Naive B cell (primary cell): Measurements from ENCODE around the gene NRCAM. TPM values are rescaled to one million over a fixed set of nuclear protein-coding genes. Genes with fewer than 3 reads are reported as not detected.
A peak's percentile ranks its signal among the peaks of the same experiment; 100 is the strongest.

ENCODE experiments used
- ATAC-seq, 2 donors: fragments of 150-1000 bp; cut with Tn5 transposase; 2 replicates each; pipeline ENCODE4 v1.10.0; 2021; ENCODE audit warnings: low read depth in 2 of 2, mild to moderate bottlenecking in 2 of 2, moderate library complexity in 2 of 2
- DNase-seq: peaks from one replicate; pipeline ENCODE4 v3.0.0; 2022
- H3K27ac Mint-ChIP-seq, 6 donors: one replicate each; pipeline ENCODE4 v1.8.0; 2020 to 2022; ENCODE audit warnings: mild to moderate bottlenecking in 6 of 6, mixed read lengths in 6 of 6, moderate library complexity in 5 of 6, inconsistent platforms in 2 of 6
- H3K27me3 Mint-ChIP-seq, 3 donors: one replicate each; pipeline ENCODE4 v1.8.0; 2021 to 2022; ENCODE audit warnings: mixed read lengths in 3 of 3, mild to moderate bottlenecking in 1 of 3
- H3K36me3 Mint-ChIP-seq, 2 donors: one replicate each; pipeline ENCODE4 v1.8.0; 2020 to 2022; ENCODE audit warnings: mixed read lengths in 2 of 2, inconsistent platforms in 1 of 2, mild to moderate bottlenecking in 1 of 2
- H3K4me1 Mint-ChIP-seq, 3 donors: one replicate each; pipeline ENCODE4 v1.8.0; 2020 to 2022; ENCODE audit warnings: mixed read lengths in 3 of 3, inconsistent platforms in 1 of 3, mild to moderate bottlenecking in 1 of 3, moderate library complexity in 1 of 3
- H3K4me3 Mint-ChIP-seq, 8 donors: one replicate each; pipeline ENCODE4 v1.8.0; 2020 to 2022; ENCODE audit warnings: mild to moderate bottlenecking in 8 of 8, mixed read lengths in 8 of 8, moderate library complexity in 8 of 8, inconsistent platforms in 2 of 8
- H3K9me3 Mint-ChIP-seq, 7 donors: one replicate each; pipeline ENCODE4 v1.8.0; 2020 to 2022; ENCODE audit warnings: mixed read lengths in 7 of 7, mild to moderate bottlenecking in 5 of 7, inconsistent platforms in 2 of 7, moderate library complexity in 1 of 7
- polyA plus RNA-seq, 6 donors: library from polyadenylated mRNA; unstranded; fragments of 300-500 nt; fragmentation: Illumina TruSeq; gene quantifications; one replicate each; pipeline ENCODE4 v1.2.3, GENCODE V29; 2021; ENCODE audit warnings: low read depth in 6 of 6

NRCAM gene
- polyA plus RNA-seq, 6 donors from 2014 or later: 0.29 to 1.2 (median 0.47) TPM; not detected in 1

GRCh38 chr7:108292541-108292940 lies 163.7 kb downstream of the NRCAM start:
- no peak overlapping the region for H3K4me3 Mint-ChIP-seq
- H3K27ac Mint-ChIP-seq: no peak overlapping the region

GRCh38 chr7:108291791-108292440 lies 164.3 kb downstream of the NRCAM start:
- H3K4me3 Mint-ChIP-seq: no peak overlapping the region
- peaks cover 9 to 14% (median 9%) of the 10 kb centered on the region in 3 donors for H3K4me1 Mint-ChIP-seq
- H3K36me3 Mint-ChIP-seq: peaks cover 0 to 7% of the 10 kb centered on the region in 2 donors
- ATAC-seq: no peak
- peaks cover 14 to 19% (median 18%) of the 10 kb centered on the region in 3 donors for H3K27me3 Mint-ChIP-seq
- H3K27ac Mint-ChIP-seq: no peak overlapping the region
- H3K9me3 Mint-ChIP-seq: peaks cover 0 to 10% (median 4%) of the 10 kb centered on the region in 7 donors
- DNase-seq: no peak

More at GRCh38 chr7:108292541-108292940, 163.7 kb downstream of the NRCAM start:
- DNase-seq (no peak), ATAC-seq (no peak)
- Mint-ChIP-seq H3K36me3 (peaks cover 0 to 3% of the 10 kb centered on the region in 2 donors), H3K4me1 (peaks cover 9 to 14% (median 9%) of the 10 kb centered on the region in 3 donors), H3K27me3 (peaks cover 11 to 18% (median 13%) of the 10 kb centered on the region in 3 donors), H3K9me3 (peaks cover 0 to 5% (median 0%) of the 10 kb centered on the region in 7 donors)

DNA sequence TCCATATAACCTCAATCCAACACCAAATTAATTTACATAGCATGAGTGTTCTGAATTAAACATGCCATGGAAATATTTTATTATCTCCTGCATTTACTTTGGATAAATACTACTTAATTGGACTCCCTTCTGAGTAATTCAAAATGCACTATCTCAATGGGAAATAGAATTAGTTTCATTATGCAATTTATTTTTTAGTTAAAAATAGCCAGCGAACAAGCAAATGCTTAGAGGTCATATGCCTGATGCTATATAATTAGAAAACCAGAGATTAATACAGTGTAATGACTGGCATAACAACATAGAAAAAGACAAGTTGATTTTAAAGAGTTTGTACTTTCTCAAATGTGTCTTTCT lies 165.1 kb downstream of the NRCAM start:
- H3K36me3 Mint-ChIP-seq: peaks cover 0 to 7% of the 10 kb centered on the region in 2 donors
- ATAC-seq: no peak
- no peak overlapping the region for H3K27ac Mint-ChIP-seq
- peaks cover 20 to 27% (median 22%) of the 10 kb centered on the region in 3 donors for H3K27me3 Mint-ChIP-seq
- no peak for DNase-seq
- H3K4me3 Mint-ChIP-seq: no peak overlapping the region
- H3K4me1 Mint-ChIP-seq: peaks cover 9 to 14% (median 9%) of the 10 kb centered on the region in 3 donors
- peaks cover 0 to 10% (median 4%) of the 10 kb centered on the region in 7 donors for H3K9me3 Mint-ChIP-seq

- Mint-ChIP-seq H3K4me3 (no peak overlapping the region), H3K4me1 (peaks cover 9 to 14% (median 9%) of the 10 kb centered on the region in 3 donors), H3K27me3 (peaks cover 21 to 28% (median 25%) of the 10 kb centered on the region in 3 donors), H3K36me3 (peaks cover 0 to 7% of the 10 kb centered on the region in 2 donors), H3K9me3 (peaks cover 0 to 10% (median 4%) of the 10 kb centered on the region in 7 donors), H3K27ac (no peak overlapping the region)
- ATAC-seq (no peak), DNase-seq (no peak)
These were observed 165.6 kb downstream of the NRCAM start for GRCh38 chr7:108290459-108291151.

DNA sequence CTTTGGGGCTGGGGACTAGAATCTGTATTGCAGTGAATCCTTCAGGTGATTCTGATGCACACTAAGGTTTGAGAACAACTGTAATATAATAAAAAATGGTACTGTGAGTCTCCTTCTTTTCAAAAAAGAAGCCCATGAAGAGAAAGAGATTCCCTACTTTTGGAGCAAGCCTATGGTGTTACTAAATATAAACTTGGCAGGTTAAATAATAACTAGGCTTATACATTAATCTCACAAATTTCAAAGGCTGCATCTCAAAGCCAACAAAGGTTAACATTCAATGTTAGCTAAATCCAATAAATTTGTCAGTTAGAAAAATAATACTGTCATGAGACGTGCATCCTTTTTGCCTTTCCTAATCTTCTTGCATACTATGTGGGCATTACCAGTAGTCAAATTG lies 166.4 kb downstream of the NRCAM start:
- ATAC-seq (no peak), DNase-seq (no peak)
- H3K27me3 Mint-ChIP-seq: peaks cover 28 to 34% (median 32%) of the 10 kb centered on the region in 3 donors
- H3K36me3 Mint-ChIP-seq: peaks cover 0 to 7% of the 10 kb centered on the region in 2 donors
- H3K9me3 Mint-ChIP-seq: peaks cover 0 to 10% (median 4%) of the 10 kb centered on the region in 7 donors
- H3K4me3 Mint-ChIP-seq: no peak overlapping the region
- no peak overlapping the region for H3K27ac Mint-ChIP-seq
- peaks cover 8 to 10% (median 8%) of the 10 kb centered on the region in 3 donors for H3K4me1 Mint-ChIP-seq

DNA sequence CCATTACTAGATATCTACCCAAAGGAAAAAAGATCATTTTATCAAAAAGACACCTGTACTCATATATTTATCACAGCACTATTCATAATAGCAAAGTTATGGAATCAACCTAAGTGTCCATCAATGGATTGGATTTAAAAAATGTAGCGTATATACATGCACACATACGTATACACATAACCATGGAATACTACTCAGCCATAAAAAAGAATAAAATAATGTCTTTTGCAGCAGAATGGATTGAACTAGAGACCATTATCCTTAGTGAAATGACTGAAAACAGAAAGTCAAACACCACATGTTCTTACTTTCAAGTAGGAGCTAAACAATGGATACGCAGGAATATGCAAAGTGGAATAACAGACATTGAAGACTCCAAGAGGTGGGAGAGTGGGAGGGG lies 168.4 kb downstream of the NRCAM start:
- peaks cover 0 to 7% of the 10 kb centered on the region in 2 donors for H3K36me3 Mint-ChIP-seq
- peaks cover 35 to 54% (median 52%) of the 10 kb centered on the region in 3 donors for H3K27me3 Mint-ChIP-seq

DNA sequence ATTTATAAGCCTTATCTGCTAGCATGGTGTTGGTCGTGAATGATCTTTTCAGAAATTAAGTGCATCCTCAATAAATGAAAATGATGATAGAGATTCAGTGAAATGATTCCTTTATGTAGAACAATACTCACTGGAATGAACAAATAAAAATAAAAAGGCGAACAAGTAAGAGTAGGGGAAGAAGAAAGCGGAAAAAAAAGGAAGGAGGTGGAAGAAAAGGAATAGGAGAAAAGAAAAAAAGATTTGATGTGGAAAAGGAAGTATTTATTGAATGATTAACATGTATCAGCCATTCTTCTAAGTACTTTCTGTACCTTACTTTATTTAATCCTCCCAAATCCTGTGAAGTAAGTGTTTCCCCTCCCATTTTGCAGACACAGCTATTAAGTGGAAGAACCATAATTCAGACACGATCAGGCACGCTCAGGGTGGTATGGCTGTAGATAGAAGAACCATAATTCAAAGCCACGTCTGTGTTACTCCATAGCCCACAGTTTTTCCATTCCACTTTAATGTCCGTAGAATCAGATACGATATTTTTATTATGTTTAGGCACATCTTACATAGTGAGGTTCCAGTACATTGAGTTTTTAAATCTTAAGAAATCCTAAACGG lies 169.8 kb downstream of the NRCAM start:
- Mint-ChIP-seq H3K27me3 (peaks cover 37 to 59% (median 55%) of the 10 kb centered on the region in 3 donors), H3K36me3 (peaks cover 0 to 7% of the 10 kb centered on the region in 2 donors), H3K4me1 (peaks cover 0 to 10% (median 7%) of the 10 kb centered on the region in 3 donors), H3K27ac (peak overlapping the region in 1 of 6 donors; percentile 53), H3K4me3 (no peak overlapping the region), H3K9me3 (peaks cover 0 to 10% (median 4%) of the 10 kb centered on the region in 7 donors)
- no peak for ATAC-seq
- DNase-seq: no peak

More for the DNA sequence above, 168.4 kb downstream of the NRCAM start:
- no peak overlapping the region for H3K4me3 Mint-ChIP-seq
- H3K4me1 Mint-ChIP-seq: peaks cover 0 to 10% (median 7%) of the 10 kb centered on the region in 3 donors
- no peak overlapping the region for H3K27ac Mint-ChIP-seq
- H3K9me3 Mint-ChIP-seq: peaks cover 0 to 10% (median 4%) of the 10 kb centered on the region in 7 donors
- ATAC-seq (no peak), DNase-seq (no peak)

GRCh38 chr7:108285778-108286177 lies 170.5 kb downstream of the NRCAM start:
- peaks cover 0 to 10% (median 7%) of the 10 kb centered on the region in 3 donors for H3K4me1 Mint-ChIP-seq
- no peak overlapping the region for H3K27ac Mint-ChIP-seq

GRCh38 chr7:108285003-108285368 lies 171.2 kb downstream of the NRCAM start:
- peaks cover 39 to 60% (median 56%) of the 10 kb centered on the region in 3 donors for H3K27me3 Mint-ChIP-seq
- no peak overlapping the region for H3K27ac Mint-ChIP-seq
- H3K4me1 Mint-ChIP-seq: peaks cover 0 to 10% (median 7%) of the 10 kb centered on the region in 3 donors
- H3K4me3 Mint-ChIP-seq: no peak overlapping the region
- ATAC-seq (no peak), DNase-seq (no peak)
- H3K9me3 Mint-ChIP-seq: peaks cover 0 to 10% (median 4%) of the 10 kb centered on the region in 7 donors
- peaks cover 0 to 7% of the 10 kb centered on the region in 2 donors for H3K36me3 Mint-ChIP-seq

More at GRCh38 chr7:108285778-108286177, 170.5 kb downstream of the NRCAM start:
- peaks cover 0 to 10% (median 4%) of the 10 kb centered on the region in 7 donors for H3K9me3 Mint-ChIP-seq
- no peak overlapping the region for H3K4me3 Mint-ChIP-seq
- DNase-seq (no peak), ATAC-seq (no peak)
- peaks cover 0 to 7% of the 10 kb centered on the region in 2 donors for H3K36me3 Mint-ChIP-seq
- peaks cover 39 to 60% (median 56%) of the 10 kb centered on the region in 3 donors for H3K27me3 Mint-ChIP-seq

- peak overlapping the region in 1 of 6 donors; percentile 4 for H3K27ac Mint-ChIP-seq
- peaks cover 39 to 60% (median 56%) of the 10 kb centered on the region in 3 donors for H3K27me3 Mint-ChIP-seq
- H3K4me1 Mint-ChIP-seq: peaks cover 0 to 10% (median 7%) of the 10 kb centered on the region in 3 donors
- peak overlapping the region in 1 of 8 donors; percentile 6 for H3K4me3 Mint-ChIP-seq
- peaks cover 0 to 7% of the 10 kb centered on the region in 2 donors for H3K36me3 Mint-ChIP-seq
- DNase-seq (no peak), ATAC-seq (peak in 1 of 2 donors; percentile 37)
- H3K9me3 Mint-ChIP-seq: peaks cover 0 to 10% (median 4%) of the 10 kb centered on the region in 7 donors
These were observed 171.8 kb downstream of the NRCAM start for GRCh38 chr7:108284349-108285002.

- Mint-ChIP-seq H3K9me3 (peaks cover 0 to 10% (median 4%) of the 10 kb centered on the region in 7 donors), H3K27ac (no peak overlapping the region), H3K36me3 (peaks cover 0 to 7% of the 10 kb centered on the region in 2 donors), H3K4me1 (peaks cover 0 to 10% (median 7%) of the 10 kb centered on the region in 3 donors), H3K4me3 (no peak overlapping the region), H3K27me3 (peaks cover 32 to 56% (median 55%) of the 10 kb centered on the region in 3 donors)
- no peak for DNase-seq
- ATAC-seq: no peak
These were observed 173.0 kb downstream of the NRCAM start for GRCh38 chr7:108283252-108283651.

GRCh38 chr7:108282427-108282996 lies 173.7 kb downstream of the NRCAM start:
- H3K36me3 Mint-ChIP-seq: peaks cover 0 to 4% of the 10 kb centered on the region in 2 donors
- ATAC-seq: no peak
- DNase-seq: no peak
- H3K4me1 Mint-ChIP-seq: peaks cover 0 to 10% (median 7%) of the 10 kb centered on the region in 3 donors
- peaks cover 32 to 55% (median 52%) of the 10 kb centered on the region in 3 donors for H3K27me3 Mint-ChIP-seq
- H3K27ac Mint-ChIP-seq: no peak overlapping the region
- peaks cover 0 to 6% (median 4%) of the 10 kb centered on the region in 7 donors for H3K9me3 Mint-ChIP-seq
- no peak overlapping the region for H3K4me3 Mint-ChIP-seq
